Right lobe of liver (tissue), 6 donors: ENCODE measurements around the gene ALDH16A1. TPM values are rescaled to one million over a fixed set of nuclear protein-coding genes. Genes with fewer than 3 reads are reported as not detected.

Experiments
- ATAC-seq, 4 donors: fragments of 200-7000 bp; cut with Tn5 transposase; one replicate each; pipeline ENCODE4 v1.9.1; 2020; ENCODE audit warnings: mild to moderate bottlenecking in 4 of 4, moderate library complexity in 4 of 4
- DNase-seq, 3 donors: peaks; one replicate each; pipeline ENCODE4 v3.0.0-alpha.2; 2020
- H3K27ac ChIP-seq, 3 donors: fragments of 200-600 bp; one replicate each; pipeline ENCODE4 v1.8.0; 2022
- H3K27me3 ChIP-seq, 2 donors: fragments of 200-600 bp; one replicate each; pipeline ENCODE4 v1.8.0; 2022
- H3K36me3 ChIP-seq, 4 donors: fragments of 200-600 bp; sonication (generic) in 1 of 4; one replicate each; pipeline versions ENCODE4 v1.5.1 to v1.8.0; 2017 to 2022; ENCODE audit warnings: control low read depth in 1 of 4
- H3K4me1 ChIP-seq, 4 donors: fragments of 200-600 bp; sonication (generic) in 1 of 4; one replicate each; pipeline versions ENCODE4 v1.5.1 to v1.8.0; 2017 to 2022; ENCODE audit warnings: control low read depth in 1 of 4
- H3K4me3 ChIP-seq, 3 donors: fragments of 200-600 bp; one replicate each; pipeline ENCODE4 v1.8.0; 2022
- H3K9me3 ChIP-seq, 4 donors: fragments of 200-600 bp; sonication (generic) in 1 of 4; one replicate each; pipeline versions ENCODE4 v1.5.1 to v1.8.0; 2017 to 2022; ENCODE audit warnings: control low read depth in 1 of 4
- CTCF ChIP-seq, 4 donors: fragments of 200-600 bp in 3 of 4; fragments of 450-650 bp in 1 of 4; IDR thresholded peaks; one replicate each; pipeline versions ENCODE4 v1.5.1 to v1.8.0; 2016 to 2022; ENCODE audit warnings: antibody characterized with exemption in 4 of 4, mild to moderate bottlenecking in 2 of 4
- POLR2A ChIP-seq: fragments of 450-650 bp; IDR thresholded peaks from one replicate; pipeline ENCODE4 v1.6.1; 2017; ENCODE audit warnings: antibody characterized with exemption, mild to moderate bottlenecking
- whole genome bisulfite sequencing: methylation state at CpG from one replicate; pipeline ENCODE4 v1.1.6; 2018; ENCODE audit warnings: low coverage, low lambda C conversion rate; ENCODE audit not compliant: insufficient coverage; ENCODE audit errors: missing lambda C conversion rate; 5-methylcytosine and 5-hydroxymethylcytosine counted together
- intact Hi-C, 2 donors: fragments of 100-400 bp; cut with DNase I; formaldehyde crosslinking; loops; one replicate each; pipeline versions ENCODE4 v1.11.2 to v1.14.1; 2022
- total RNA-seq, 6 experiments: library from RNA; depleted of rRNA in 2 of 6; stranded (reverse); fragments of >200 nt in 2 of 6; fragmentation: NEBNext Ultra II Directional in 3 of 6; extraction: Animal tissue kit (Norgen Biotek cat#: 25700) in 3 of 6; gene quantifications; one replicate each; pipeline versions ENCODE4 v1.1.0 to v1.2.4, GENCODE V29; 2016 to 2023
- donor health status: DM: no; HTN: yes; CAD: no.
- donor health status: DM: no; HTN: no; CAD: no.
- donor health status: DM: no; HTN: no; CAD: no.
- donor health status: DM: no; HTN: yes; CAD: no.
- donor health status: DM: no; HTN: yes; CAD: no.

ALDH16A1 gene
- total RNA-seq, 6 experiments from 2014 or later: 14.4 to 29.6 (median 19.8) TPM

- 77% methylated on average over 6 of the region's 9 CpGs for WGBS
- no peak overlapping the region for H3K4me3 ChIP-seq
- ATAC-seq: no peak
- no peak overlapping the region for H3K27ac ChIP-seq
- TF ChIP-seq CTCF (IDR thresholded peaks at IDR 0.05) (no peak), POLR2A (no peak)
- peaks cover 0 to 3% (median 1%) of the 10 kb centered on the region in 4 donors for H3K4me1 ChIP-seq
- H3K9me3 ChIP-seq: no peaks in the 10 kb centered on the region
- H3K36me3 ChIP-seq: peaks cover 0 to 15% (median 8%) of the 10 kb centered on the region in 4 donors
- H3K27me3 ChIP-seq: no peaks in the 10 kb centered on the region
- intact Hi-C loops: no loop called here
- no peak for DNase-seq
These were observed 50.5 kb downstream of the ALDH16A1 start for GRCh38 chr19:49503582-49503962.

DNA sequence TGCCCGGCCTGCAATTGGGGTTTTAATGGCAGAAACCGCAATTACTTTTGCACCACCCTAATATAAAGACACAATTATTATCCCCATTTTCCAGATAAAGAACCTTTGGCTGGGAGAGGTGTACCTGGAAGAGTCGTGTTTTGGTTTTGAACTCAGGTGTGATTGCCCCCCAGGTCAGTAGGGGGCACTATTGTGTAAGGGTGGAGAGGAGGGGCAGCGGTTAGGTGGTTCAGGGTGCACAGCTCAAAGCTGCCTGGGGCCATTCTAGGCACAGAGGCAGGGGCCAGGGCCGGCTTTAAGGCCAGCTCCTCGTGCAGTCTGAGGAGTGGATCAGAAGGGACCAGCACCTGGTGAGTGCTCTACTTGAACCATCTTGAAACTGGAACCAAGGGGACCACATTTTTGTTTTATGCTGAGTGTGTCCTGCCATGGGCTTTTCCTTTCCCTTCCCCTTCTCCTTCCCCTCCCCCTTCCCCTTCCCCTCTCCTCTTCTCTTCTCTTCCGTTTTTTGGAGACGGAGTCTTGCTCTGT lies 53.6 kb downstream of the ALDH16A1 start:
- intact Hi-C loops: loop anchor here (5.0 kb wide), 2 partner anchors 36 to 61 kb away; no protein-coding TSS in a partner anchor
- Histone ChIP-seq H3K36me3 (no peaks in the 10 kb centered on the region), H3K4me3 (no peak overlapping the region), H3K9me3 (no peaks in the 10 kb centered on the region), H3K4me1 (no peaks in the 10 kb centered on the region), H3K27me3 (no peaks in the 10 kb centered on the region), H3K27ac (no peak overlapping the region)
- ATAC-seq: peak; percentile 83 to 93 (median 87)
- 12% methylated on average over 7 of the region's 8 CpGs for WGBS
- peak in 2 of 3 donors; percentile 56 to 73 for DNase-seq
- TF ChIP-seq POLR2A (no peak), CTCF (IDR thresholded peaks at IDR 0.05) (peak; percentile 70 to 81 (median 72))

GRCh38 chr19:49507803-49508494 lies 54.9 kb downstream of the ALDH16A1 start:
- no peaks in the 10 kb centered on the region for H3K36me3 ChIP-seq
- DNase-seq (no peak), ATAC-seq (no peak)
- H3K4me1 ChIP-seq: no peaks in the 10 kb centered on the region
- TF ChIP-seq POLR2A (no peak), CTCF (IDR thresholded peaks at IDR 0.05) (no peak)
- H3K9me3 ChIP-seq: no peaks in the 10 kb centered on the region
- H3K27ac ChIP-seq: no peak overlapping the region
- intact Hi-C loops: loop anchor here (5.0 kb wide), 2 partner anchors 34 to 59 kb away; no protein-coding TSS in a partner anchor
- no peaks in the 10 kb centered on the region for H3K27me3 ChIP-seq
- 79% methylated on average over 10 of the region's 12 CpGs for WGBS
- H3K4me3 ChIP-seq: no peak overlapping the region

DNA sequence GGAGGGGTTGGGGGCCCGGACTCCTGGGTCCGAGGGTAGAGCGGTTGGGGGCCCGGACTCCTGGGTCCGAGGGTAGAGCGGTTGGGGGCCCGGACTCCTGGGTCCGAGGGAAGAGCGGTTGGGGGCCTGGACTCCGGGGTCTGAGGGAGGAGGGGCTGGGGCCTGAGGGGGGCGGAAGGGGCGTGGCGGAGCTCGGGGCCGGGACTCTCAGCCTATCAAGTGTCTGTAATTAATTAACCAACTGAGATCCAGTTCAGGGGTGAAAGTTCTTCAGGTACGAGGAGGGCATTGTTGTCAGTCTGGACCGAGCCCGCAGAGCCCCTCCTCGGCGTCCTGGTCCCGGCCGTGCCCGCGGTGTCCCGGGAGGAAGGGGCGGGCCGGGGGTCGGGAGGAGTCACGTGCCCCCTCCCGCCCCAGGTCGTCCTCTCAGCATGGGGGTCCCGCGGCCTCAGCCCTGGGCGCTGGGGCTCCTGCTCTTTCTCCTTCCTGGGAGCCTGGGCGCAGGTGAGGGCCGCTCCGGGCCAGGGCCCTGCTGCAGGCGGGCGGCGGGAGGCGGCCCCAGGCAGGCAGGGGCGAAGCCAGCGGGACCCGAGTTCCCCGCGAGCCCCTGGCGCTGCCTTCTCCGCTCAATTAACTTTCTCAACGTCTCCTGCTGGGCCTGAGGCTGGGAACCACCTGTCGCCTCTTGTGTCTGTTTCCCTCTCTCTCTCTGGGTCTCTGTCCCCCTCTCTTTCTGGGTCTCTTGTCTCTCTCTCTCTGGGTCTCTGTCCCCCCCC lies 60.1 kb downstream of the ALDH16A1 start:
- ATAC-seq (peak; percentile 81 to 87 (median 85)), DNase-seq (peak; percentile 71 to 82 (median 73))
- Histone ChIP-seq H3K4me1 (peaks cover 0 to 17% (median 5%) of the 10 kb centered on the region in 4 donors), H3K36me3 (peaks cover 0 to 6% (median 0%) of the 10 kb centered on the region in 4 donors), H3K4me3 (peak overlapping the region; percentile 44 to 90 (median 87)), H3K9me3 (no peaks in the 10 kb centered on the region), H3K27me3 (no peaks in the 10 kb centered on the region), H3K27ac (peak overlapping the region; percentile 45 to 76 (median 70))
- intact Hi-C loops: no loop called here
- TF ChIP-seq CTCF (IDR thresholded peaks at IDR 0.05) (no peak), POLR2A (peak; percentile 65)
- 0% methylated on average over 13 of the region's 50 CpGs for WGBS
